GM10248 (cell line): ENCODE data around the gene OCLN.
"Not testable (repeated sequence)": the region's sequence is repeated elsewhere in the genome, so short reads cannot be mapped to it uniquely, and the experiment has no call there.

Source experiments
- CTCF ChIA-PET: fragments of 300-600 bp; sonication (Branson Sonifier 250); formaldehyde crosslinking; extraction: SDS; loops from one replicate; lab custom pipeline; 2021; ENCODE audit warnings: antibody characterized with exemption; lab: Yijun Ruan, JAX
- POLR2A ChIA-PET: fragments of 350-650 bp; sonication (Branson Sonifier 250); formaldehyde crosslinking; extraction: SDS; loops from one replicate; lab custom pipeline; 2020; ENCODE audit warnings: antibody characterized with exemption; lab: Yijun Ruan, JAX
- DNase-seq: peaks from one replicate; pipeline ENCODE4 v3.0.0; 2012; ENCODE audit errors: extremely low spot score
- TF ChIP-seq, protein P1 (sequence below): IDR thresholded peaks from 2 replicates; pipeline ENCODE4 v1.5.1; 2012; ENCODE audit warnings: mild to moderate bottlenecking, low read depth; ENCODE audit errors: extremely low read depth, missing control alignments, control extremely low read depth

The OCLN gene

GRCh38 chr5:69502767-69503488 lies 10.3 kb downstream of the OCLN start:
- TF ChIP-seq, protein P1, sequence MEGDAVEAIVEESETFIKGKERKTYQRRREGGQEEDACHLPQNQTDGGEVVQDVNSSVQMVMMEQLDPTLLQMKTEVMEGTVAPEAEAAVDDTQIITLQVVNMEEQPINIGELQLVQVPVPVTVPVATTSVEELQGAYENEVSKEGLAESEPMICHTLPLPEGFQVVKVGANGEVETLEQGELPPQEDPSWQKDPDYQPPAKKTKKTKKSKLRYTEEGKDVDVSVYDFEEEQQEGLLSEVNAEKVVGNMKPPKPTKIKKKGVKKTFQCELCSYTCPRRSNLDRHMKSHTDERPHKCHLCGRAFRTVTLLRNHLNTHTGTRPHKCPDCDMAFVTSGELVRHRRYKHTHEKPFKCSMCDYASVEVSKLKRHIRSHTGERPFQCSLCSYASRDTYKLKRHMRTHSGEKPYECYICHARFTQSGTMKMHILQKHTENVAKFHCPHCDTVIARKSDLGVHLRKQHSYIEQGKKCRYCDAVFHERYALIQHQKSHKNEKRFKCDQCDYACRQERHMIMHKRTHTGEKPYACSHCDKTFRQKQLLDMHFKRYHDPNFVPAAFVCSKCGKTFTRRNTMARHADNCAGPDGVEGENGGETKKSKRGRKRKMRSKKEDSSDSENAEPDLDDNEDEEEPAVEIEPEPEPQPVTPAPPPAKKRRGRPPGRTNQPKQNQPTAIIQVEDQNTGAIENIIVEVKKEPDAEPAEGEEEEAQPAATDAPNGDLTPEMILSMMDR, result no peak
- ChIA-PET POLR2A (interaction anchor here (0.5 kb wide), 1 partner anchor 19 kb away, joined by 5 read pairs; no protein-coding TSS in a partner anchor), CTCF (interaction anchor here (1.4 to 1.9 kb wide), 2 partner anchors 14 to 34 kb away, joined by 3 to 8 read pairs; no protein-coding TSS in a partner anchor)
- no peak for DNase-seq

DNA sequence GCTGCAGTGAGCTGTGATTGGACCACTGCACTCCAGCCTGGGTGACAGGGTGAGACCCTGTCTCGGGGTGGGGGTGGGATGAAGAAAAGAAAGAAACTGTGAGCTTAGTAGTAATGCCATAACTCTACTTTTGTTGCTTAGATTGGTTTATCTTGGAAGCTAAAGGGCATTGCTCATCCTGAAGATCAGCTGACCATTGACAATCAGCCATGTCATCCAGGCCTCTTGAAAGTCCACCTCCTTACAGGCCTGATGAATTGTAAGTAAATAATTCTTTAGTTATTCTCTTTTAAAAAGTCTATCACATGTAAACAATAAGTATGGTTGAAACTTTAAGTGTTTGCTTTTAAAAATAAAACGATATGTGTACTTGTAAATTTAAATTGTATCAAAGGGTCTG lies 11.4 kb downstream of the OCLN start:
- ChIA-PET POLR2A (no interaction called here), CTCF (interaction anchor here (1.9 to 2.1 kb wide), 3 partner anchors 9 to 17 kb away, joined by 6 to 8 read pairs (median 7); no protein-coding TSS in a partner anchor)
- TF ChIP-seq, protein P1, result no peak
- no peak for DNase-seq

- ChIA-PET CTCF (interaction anchor here (1.6 to 2.1 kb wide), 3 partner anchors 8 to 25 kb away, joined by 4 to 7 read pairs (median 6); no protein-coding TSS in a partner anchor), POLR2A (no interaction called here)
- DNase-seq, result no peak
- TF ChIP-seq, protein P1, result no peak
Observed at GRCh38 chr5:69505306-69505705, 12.7 kb downstream of the OCLN start.

DNA sequence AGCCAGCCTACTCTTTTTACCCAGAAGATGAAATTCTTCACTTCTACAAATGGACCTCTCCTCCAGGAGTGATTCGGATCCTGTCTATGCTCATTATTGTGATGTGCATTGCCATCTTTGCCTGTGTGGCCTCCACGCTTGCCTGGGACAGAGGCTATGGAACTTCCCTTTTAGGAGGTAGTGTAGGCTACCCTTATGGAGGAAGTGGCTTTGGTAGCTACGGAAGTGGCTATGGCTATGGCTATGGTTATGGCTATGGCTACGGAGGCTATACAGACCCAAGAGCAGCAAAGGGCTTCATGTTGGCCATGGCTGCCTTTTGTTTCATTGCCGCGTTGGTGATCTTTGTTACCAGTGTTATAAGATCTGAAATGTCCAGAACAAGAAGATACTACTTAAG lies 16.6 kb downstream of the OCLN start:
- TF ChIP-seq, protein P1, result no peak
- POLR2A ChIA-PET, result no interaction called here
- CTCF ChIA-PET, result no interaction called here
- DNase-seq, result no peak

DNA sequence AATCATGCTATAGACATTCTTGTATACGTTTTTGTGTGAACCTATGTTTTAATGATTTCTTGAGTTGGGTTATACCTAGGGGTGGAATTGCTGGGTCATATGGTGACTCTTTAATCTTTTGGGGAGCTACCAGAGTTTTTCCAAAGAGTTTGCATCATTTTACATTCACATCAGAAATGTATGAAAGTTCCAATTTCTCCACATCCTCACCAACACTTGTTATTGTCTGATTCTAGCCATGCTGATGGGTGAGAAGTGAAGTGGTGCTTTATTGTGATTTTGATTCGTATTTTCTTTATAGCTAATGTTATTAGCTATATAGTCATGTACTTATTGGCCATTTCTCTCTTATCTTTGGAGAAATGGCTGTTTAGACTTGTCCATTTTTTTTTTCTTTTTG lies 18.1 kb downstream of the OCLN start:
- TF ChIP-seq, protein P1, result no peak
- ChIA-PET POLR2A (no interaction called here), CTCF (interaction anchor here (0.8 to 2.1 kb wide), 5 partner anchors 9 to 117 kb away, joined by 3 to 5 read pairs (median 3); no protein-coding TSS in a partner anchor)
- DNase-seq, result no peak

DNA sequence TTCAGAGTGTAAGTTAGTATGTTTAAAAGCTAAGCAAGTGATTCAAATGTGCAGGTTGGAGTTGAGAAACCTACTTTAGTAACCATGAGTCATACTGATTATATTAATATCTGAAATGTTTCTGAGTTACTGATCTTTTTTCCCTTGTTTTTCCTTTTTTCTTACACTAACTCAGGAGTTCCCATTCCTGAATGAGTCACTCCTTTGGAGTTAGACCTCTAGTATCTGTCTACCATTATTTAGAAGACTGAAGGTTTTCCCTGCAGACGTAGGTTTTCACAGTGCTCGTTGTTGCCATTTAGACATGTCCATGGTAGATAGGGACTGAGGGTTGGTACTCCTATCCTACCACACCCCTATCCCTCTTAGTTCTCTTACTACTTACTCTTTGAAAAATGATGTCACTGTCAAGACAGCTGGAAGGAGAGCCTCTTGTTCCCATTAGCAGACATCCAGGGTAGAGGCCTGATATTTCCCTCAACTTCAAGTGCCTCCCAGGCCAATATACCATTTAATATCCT lies 20.2 kb downstream of the OCLN start:
- POLR2A ChIA-PET, result no interaction called here
- TF ChIP-seq, protein P1, result no peak
- no peak for DNase-seq
- CTCF ChIA-PET, result interaction anchor here (1.2 to 1.5 kb wide), 3 partner anchors 8 to 15 kb away, joined by 3 to 7 read pairs (median 3); no protein-coding TSS in a partner anchor

GRCh38 chr5:69515570-69515969 lies 23.0 kb downstream of the OCLN start:
- POLR2A ChIA-PET, DNase-seq, CTCF ChIA-PET: not testable (repeated sequence)
